K562 (cell line): Measurements from ENCODE around the gene SRRM4. TPM values are rescaled to one million over a fixed set of nuclear protein-coding genes. Genes with fewer than 3 reads are reported as not detected.

Experiments
- ATAC-seq: fragments of 200-7000 bp; cut with Tn5 transposase; 3 replicates; pipeline ENCODE4 v1.9.1; 2020; ENCODE audit warnings: moderate library complexity
- BruUV-seq: library from RNA; stranded (reverse); fragments of 400-500 nt; replicated peaks from 2 replicates; lab custom pipeline; 2021; lab: Mats Ljungman, UMichigan
- CTCF ChIA-PET: fragments of 300-600 bp; formaldehyde crosslinking; extraction: SDS; loops from one replicate; lab custom pipeline; 2021; ENCODE audit warnings: low intra/inter-chr PET ratio; lab: Yijun Ruan, JAX
- POLR2A ChIA-PET: fragments of 300-600, 350-650 bp; sonication (Branson Sonifier 250); formaldehyde crosslinking; extraction: SDS; loops from one replicate; lab custom pipeline; 2021; ENCODE audit warnings: antibody characterized with exemption, inconsistent platforms; lab: Yijun Ruan, JAX
- DNase-seq, 4 experiments: peaks; one replicate each; pipeline versions ENCODE4 v3.0.0 to v3.0.0-alpha.2; 2011 to 2018; ENCODE audit warnings: low spot score in 3 of 4, mixed read lengths in 3 of 4; ENCODE audit errors: extremely low read depth in 1 of 4
- FAIRE-seq: peaks from 2 replicates; lab custom pipeline; 2011; peaks lifted over from hg19 to GRCh38; lab: Jason Lieb, UNC
- H2AFZ ChIP-seq: 2 replicates; pipeline ENCODE4 v1.6.0; 2011; ENCODE audit warnings: low read depth, low read length, control low read depth, inconsistent platforms
- H3K27ac ChIP-seq: fragments of 200-600 bp; 3 replicates; pipeline ENCODE4 v1.8.0; 2011; ENCODE audit warnings: low read depth, mild to moderate bottlenecking, control low read depth, inconsistent platforms, low read length, moderate library complexity, mixed read lengths; ENCODE audit errors: extremely low read depth
- H3K27me3 ChIP-seq, 2 experiments: fragments of 300-600 bp in 1 of 2; 2 replicates in 1 of 2; 3 replicates in 1 of 2; pipeline versions ENCODE4 v1.6.0 to v1.8.0; 2011; ENCODE audit warnings: inconsistent platforms in 2 of 2, low read length in 2 of 2, mild to moderate bottlenecking in 1 of 2, mixed read lengths in 1 of 2, moderate library complexity in 1 of 2; ENCODE audit not compliant: control insufficient read depth in 2 of 2, insufficient read depth in 2 of 2
- H3K36me3 ChIP-seq: fragments of 300-600 bp; 3 replicates; pipeline ENCODE4 v1.8.0; 2011; ENCODE audit warnings: mild to moderate bottlenecking, low read length, inconsistent platforms; ENCODE audit not compliant: control insufficient read depth, insufficient read depth
- H3K4me1 ChIP-seq, 2 experiments: fragments of 200-600 bp in 1 of 2; replicated peaks in 1 of 2; 2 replicates in 1 of 2; 3 replicates in 1 of 2; pipeline versions ENCODE4 v1.5.1 to v1.8.0; 2011; ENCODE audit warnings: inconsistent platforms in 2 of 2, low read length in 2 of 2, mild to moderate bottlenecking in 1 of 2, mixed read lengths in 1 of 2, moderate library complexity in 1 of 2; ENCODE audit not compliant: control insufficient read depth in 2 of 2, insufficient read depth in 2 of 2
- H3K4me2 ChIP-seq: 2 replicates; pipeline ENCODE4 v1.6.1; 2011; ENCODE audit warnings: low read length, control low read depth, inconsistent platforms, mixed read lengths; ENCODE audit not compliant: insufficient read depth
- H3K4me3 ChIP-seq: fragments of 200-600 bp; sonication (generic), shearing (Covaris generic); 2 replicates; pipeline ENCODE4 v1.5.1; 2016; ENCODE audit warnings: control low read depth, inconsistent platforms
- H3K79me2 ChIP-seq: fragments of 200-600 bp; 3 replicates; pipeline ENCODE4 v1.8.0; 2011; ENCODE audit warnings: low read length, inconsistent platforms; ENCODE audit not compliant: control insufficient read depth, insufficient read depth
- H3K9ac ChIP-seq, 2 experiments: 2 replicates each; pipeline versions ENCODE4 v1.6.0 to v1.6.1; 2011; ENCODE audit warnings: low read depth in 2 of 2, low read length in 2 of 2, control low read depth in 1 of 2, inconsistent platforms in 1 of 2, mild to moderate bottlenecking in 1 of 2, mixed read lengths in 1 of 2; ENCODE audit not compliant: insufficient read depth in 1 of 2
- H3K9me1 ChIP-seq: one replicate; pipeline ENCODE4 v1.6.0; 2011; ENCODE audit warnings: inconsistent platforms, mild to moderate bottlenecking, low read length, moderate library complexity; ENCODE audit not compliant: control insufficient read depth, insufficient read depth
- H3K9me3 ChIP-seq: replicated peaks from 2 replicates; pipeline ENCODE4 v1.5.1; 2011; ENCODE audit warnings: low read depth, low read length, inconsistent platforms; ENCODE audit not compliant: control insufficient read depth, insufficient read depth
- H4K20me1 ChIP-seq: replicated peaks from 2 replicates; pipeline ENCODE4 v1.6.1; 2011; ENCODE audit warnings: low read length, inconsistent platforms, mixed read lengths; ENCODE audit not compliant: control insufficient read depth, insufficient read depth
- ARID2 ChIP-seq: fragments of 450-650 bp; IDR thresholded peaks from 2 replicates; pipeline ENCODE4 v1.6.1; 2017; ENCODE audit warnings: antibody characterized with exemption, mild to moderate bottlenecking
- BACH1 ChIP-seq: fragments of 200-800 bp; sonication (Bioruptor generic); IDR thresholded peaks from 2 replicates; pipeline ENCODE4 v1.6.1; 2016; ENCODE audit warnings: missing genetic modification characterization, missing compliant biosample characterization
- GABPB1 ChIP-seq: sonication (generic); formaldehyde crosslinking; IDR thresholded peaks from 2 replicates; pipeline ENCODE4 v1.8.0; 2022; ENCODE audit warnings: mild to moderate bottlenecking, missing genetic modification reagents
- L3MBTL2 ChIP-seq: fragments of 450-650 bp; IDR thresholded peaks from 2 replicates; pipeline ENCODE4 v1.6.1; 2016; ENCODE audit warnings: mild to moderate bottlenecking, moderate library complexity
- LARP7 ChIP-seq: fragments of 450-650 bp; IDR thresholded peaks from 2 replicates; pipeline ENCODE4 v1.6.1; 2016
- MYC ChIP-seq, 2 experiments: fragments of 250-450 bp in 1 of 2; sonication (Bioruptor Pico) in 1 of 2; IDR thresholded peaks; 2 replicates each; pipeline versions ENCODE4 v1.5.1 to v1.6.1; 2012 to 2021; ENCODE audit warnings: low read depth in 2 of 2, borderline replicate concordance in 1 of 2, improper control_type of control experiment in 1 of 2, low read length in 1 of 2, mild to moderate bottlenecking in 1 of 2, moderate library complexity in 1 of 2
- SAFB2 ChIP-seq: fragments of 200-400 bp; formaldehyde crosslinking; IDR thresholded peaks from 2 replicates; pipeline ENCODE4 v1.6.1; 2018; ENCODE audit warnings: borderline replicate concordance, low read length, low read depth, moderate library complexity; ENCODE audit not compliant: severe bottlenecking
- TEAD1 ChIP-seq, 2 experiments: fragments of 450-650 bp in 1 of 2; sonication (generic) in 1 of 2; formaldehyde crosslinking; IDR thresholded peaks; 2 replicates each; pipeline versions ENCODE4 v1.4.0 to v1.8.0; 2020 to 2022; ENCODE audit warnings: mild to moderate bottlenecking in 2 of 2, missing genetic modification reagents in 1 of 2
- THAP7 ChIP-seq: fragments of 250-450 bp; sonication (Bioruptor Pico); IDR thresholded peaks from 2 replicates; pipeline ENCODE4 v1.5.0; 2021
- U2AF1 ChIP-seq: fragments of 200-400 bp; formaldehyde crosslinking; optimal IDR thresholded peaks from 2 replicates; pipeline ENCODE3; 2017; ENCODE audit warnings: mild to moderate bottlenecking, low read depth, low read length, moderate library complexity
- ZBED1 ChIP-seq: IDR thresholded peaks from 2 replicates; pipeline ENCODE4 v1.6.1; 2014
- ZKSCAN8 ChIP-seq: fragments of 200-800 bp; sonication (Bioruptor generic); IDR thresholded peaks from 2 replicates; pipeline ENCODE4 v1.6.1; 2016; ENCODE audit warnings: missing genetic modification characterization, missing compliant biosample characterization
- ZNF232 ChIP-seq: sonication (generic); formaldehyde crosslinking; IDR thresholded peaks from 2 replicates; pipeline ENCODE4 v1.8.0; 2022; ENCODE audit warnings: mild to moderate bottlenecking, missing genetic modification reagents
- ZNF507 ChIP-seq: conservative IDR thresholded peaks from 2 replicates; pipeline ENCODE4 v1.6.1; 2017; ENCODE audit warnings: missing genetic modification characterization, missing compliant biosample characterization
- ZNF785 ChIP-seq: fragments of 250-450 bp; sonication (Bioruptor Pico); IDR thresholded peaks from 2 replicates; pipeline ENCODE4 v1.4.0; 2020; ENCODE audit warnings: mild to moderate bottlenecking
- WGBS: fragments of 100-300 bp; shearing (Covaris generic); methylation state at CpG from one replicate; pipeline ENCODE4 v1.1.6; 2016; ENCODE audit warnings: low coverage, mixed read lengths; ENCODE audit not compliant: insufficient coverage; ENCODE audit errors: missing lambda C conversion rate; 5-methylcytosine and 5-hydroxymethylcytosine counted together
- in situ Hi-C: fragments of 300-500 bp; cut with MboI; formaldehyde crosslinking; loops from 4 replicates; pipeline ENCODE4 v1.15.0; 2018; ENCODE audit warnings: inconsistent platforms, mixed read lengths
- intact Hi-C: fragments of 100-400 bp; cut with micrococcal nuclease; formaldehyde crosslinking; loops from 2 replicates; pipeline ENCODE4 v1.14.2; 2022
- polyA plus RNA-seq, 8 experiments: library from polyadenylated mRNA; depleted of rRNA in 4 of 8; stranded (reverse) in 5 of 8; unstranded in 3 of 8; fragments of >200 nt; fragmentation: Nextera tagmentation in 2 of 8; fragmentation: Illumina TruSeq in 1 of 8; extraction: Ambion mirVana in 2 of 8; extraction: Trizol in 1 of 8; gene quantifications; 2 replicates each; pipeline versions ENCODE4 v1.2.1 to v1.2.3, GENCODE V29; 2011 to 2014; ENCODE audit warnings: inconsistent platforms in 1 of 8, missing spikeins in 1 of 8
- total RNA-seq, 7 experiments: library from RNA; depleted of rRNA in 6 of 7; stranded (reverse); fragments of >200 nt in 6 of 7; fragmentation: Illumina TruSeq in 2 of 7; extraction: Trizol in 2 of 7; gene quantifications; 2 replicates each; pipeline versions ENCODE4 v1.2.1 to v1.2.3, GENCODE V29; 2011 to 2021; ENCODE audit warnings: low replicate concordance in 1 of 7
- TF ChIP-seq, protein P1 (sequence below), 2 experiments: fragments of 450-650 bp; IDR thresholded peaks; 2 replicates each; pipeline ENCODE4 v1.6.1; 2016

The SRRM4 gene
- total and polyA plus RNA-seq, 9 of the 15 experiments (the other 6 are each of a cell fraction or from before 2014, with no cell fraction given): not detected

GRCh38 chr12:118999107-118999506 lies 17.8 kb downstream of the SRRM4 start:
- TF ChIP-seq SAFB2 (no peak), ZBED1 (no peak), L3MBTL2 (no peak), GABPB1 (CRISPR knock-in tag) (no peak)
- FAIRE-seq (no peak), ATAC-seq (no peak), DNase-seq (no peak)
- Histone ChIP-seq H4K20me1 (no peaks in the 10 kb centered on the region), H3K4me3 (no peak overlapping the region), H3K27me3 (peaks cover 0 to 3% of the 10 kb centered on the region in 2 experiments; a peak in 1 of 5 replicates), H3K4me2 (no peak overlapping the region), H3K27ac (no peak overlapping the region), H3K79me2 (no peaks in the 10 kb centered on the region), H3K9me3 (no peaks in the 10 kb centered on the region), H3K9ac (no peak overlapping the region), H3K36me3 (no peaks in the 10 kb centered on the region), H3K9me1 (no peaks in the 10 kb centered on the region), H3K4me1 (no peaks in the 10 kb centered on the region), H2AFZ (no peak overlapping the region)
- intact Hi-C loops (no loop called here), in situ Hi-C loops (no loop called here)
- BruUV-seq: no TSS peak
- CTCF ChIA-PET: no interaction called here
- POLR2A ChIA-PET: no interaction called here
- 0% methylated on average over 5 of the region's 5 CpGs for WGBS

DNA sequence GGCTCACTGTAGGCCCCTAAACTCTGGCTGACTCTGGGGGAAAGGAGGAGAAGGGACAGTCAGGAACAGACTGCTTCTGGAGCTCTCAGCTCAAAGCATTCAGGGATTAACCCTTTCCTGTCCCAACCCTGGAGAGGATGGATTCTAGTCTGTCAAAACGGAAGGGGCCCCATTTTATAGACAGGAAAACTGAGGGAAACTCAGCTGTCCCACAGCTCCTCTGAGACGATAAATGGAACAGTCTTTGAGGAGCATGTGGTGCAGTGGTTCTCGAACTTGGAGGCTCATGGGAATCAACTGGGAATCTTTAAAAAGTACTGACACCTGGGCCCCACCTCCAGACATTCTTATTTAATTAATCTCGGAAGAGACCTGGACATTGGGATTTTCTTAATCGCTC lies 23.7 kb downstream of the SRRM4 start:
- POLR2A ChIA-PET: interaction anchor here (1.4 kb wide), 1 partner anchor 9 kb away, joined by 3 read pairs; no protein-coding TSS in a partner anchor
- no peaks in the 10 kb centered on the region for H3K4me1 ChIP-seq
- no peak overlapping the region for H3K9ac ChIP-seq
- no peaks in the 10 kb centered on the region for H3K36me3 ChIP-seq
- no TSS peak for BruUV-seq
- 0% methylated on average over 5 of the region's 5 CpGs for WGBS
- no peak overlapping the region for H3K4me2 ChIP-seq
- no peaks in the 10 kb centered on the region for H3K9me1 ChIP-seq
- H3K27ac ChIP-seq: no peak overlapping the region
- in situ Hi-C loops: no loop called here
- H4K20me1 ChIP-seq: no peaks in the 10 kb centered on the region
- peaks cover 0 to 11% of the 10 kb centered on the region in 2 experiments; a peak in 1 of 5 replicates for H3K27me3 ChIP-seq
- no peaks in the 10 kb centered on the region for H3K79me2 ChIP-seq
- CTCF ChIA-PET: no interaction called here
- intact Hi-C loops: no loop called here
- no peaks in the 10 kb centered on the region for H3K9me3 ChIP-seq
- no peak overlapping the region for H2AFZ ChIP-seq
- H3K4me3 ChIP-seq: no peak overlapping the region
- DNase-seq: no peak
- no peak for ATAC-seq
- FAIRE-seq: no peak
- no peak for TF ChIP-seq U2AF1
- no peak for TF ChIP-seq THAP7
- no peak for TF ChIP-seq ZNF232 (CRISPR knock-in tag)
- no peak for TF ChIP-seq ARID2
- TF ChIP-seq ZNF785: no peak
- TF ChIP-seq, protein P1, sequence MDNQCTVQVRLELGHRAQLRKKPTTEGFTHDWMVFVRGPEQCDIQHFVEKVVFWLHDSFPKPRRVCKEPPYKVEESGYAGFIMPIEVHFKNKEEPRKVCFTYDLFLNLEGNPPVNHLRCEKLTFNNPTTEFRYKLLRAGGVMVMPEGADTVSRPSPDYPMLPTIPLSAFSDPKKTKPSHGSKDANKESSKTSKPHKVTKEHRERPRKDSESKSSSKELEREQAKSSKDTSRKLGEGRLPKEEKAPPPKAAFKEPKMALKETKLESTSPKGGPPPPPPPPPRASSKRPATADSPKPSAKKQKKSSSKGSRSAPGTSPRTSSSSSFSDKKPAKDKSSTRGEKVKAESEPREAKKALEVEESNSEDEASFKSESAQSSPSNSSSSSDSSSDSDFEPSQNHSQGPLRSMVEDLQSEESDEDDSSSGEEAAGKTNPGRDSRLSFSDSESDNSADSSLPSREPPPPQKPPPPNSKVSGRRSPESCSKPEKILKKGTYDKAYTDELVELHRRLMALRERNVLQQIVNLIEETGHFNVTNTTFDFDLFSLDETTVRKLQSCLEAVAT (IDR thresholded peaks at IDR 0.05): no peak
- no peak for TF ChIP-seq BACH1
- TF ChIP-seq ZNF507: no peak
- no peak for TF ChIP-seq TEAD1 (CRISPR knock-in tag; IDR thresholded peaks at IDR 0.05)
- no peak for TF ChIP-seq LARP7
- TF ChIP-seq MYC (IDR thresholded peaks at IDR 0.05; ENCODE audit: low read depth, low read length): no peak
- no peak for TF ChIP-seq MYC (CRISPR knock-in tag; IDR thresholded peaks at IDR 0.05; ENCODE audit: borderline replicate concordance, low read depth)
- TF ChIP-seq ZKSCAN8: no peak
